Bronchial epithelial cell (primary cell): ENCODE measurements around the gene GPX4. TPM values are rescaled to one million over a fixed set of nuclear protein-coding genes. Genes with fewer than 3 reads are reported as not detected.
A peak's percentile ranks its signal among the peaks of the same experiment; 100 is the strongest.

ENCODE experiments used
- DNase-seq: peaks from one replicate; pipeline ENCODE4 v3.0.0-alpha.2; 2010; ENCODE audit warnings: low read depth
- FAIRE-seq: peaks from 2 replicates; lab custom pipeline; 2011; peaks lifted over from hg19 to GRCh38; lab: Jason Lieb, UNC
- H3K27me3 ChIP-seq: 2 replicates; pipeline ENCODE4 v1.5.1; 2011; ENCODE audit warnings: low read length; ENCODE audit not compliant: control insufficient read depth, insufficient read depth
- H3K36me3 ChIP-seq: 2 replicates; pipeline ENCODE4 v1.5.1; 2011; ENCODE audit warnings: low read length; ENCODE audit not compliant: control insufficient read depth, insufficient read depth
- H3K4me3 ChIP-seq: 2 replicates; pipeline ENCODE4 v1.5.1; 2011; ENCODE audit warnings: mild to moderate bottlenecking, low read depth, low read length, control low read depth
- CTCF ChIP-seq: IDR thresholded peaks from 2 replicates; pipeline ENCODE4 v1.5.1; 2011; ENCODE audit warnings: mild to moderate bottlenecking, moderate library complexity, low read length, control low read depth, inconsistent platforms; ENCODE audit not compliant: insufficient read depth, severe bottlenecking
- total RNA-seq: library from RNA; depleted of rRNA; stranded (reverse); fragments of >200 nt; gene quantifications from 2 replicates; pipeline ENCODE4 v1.2.1, GENCODE V29; 2014

Gene GPX4
- total RNA-seq, 1 donor from 2014 or later, result 291 TPM

DNA sequence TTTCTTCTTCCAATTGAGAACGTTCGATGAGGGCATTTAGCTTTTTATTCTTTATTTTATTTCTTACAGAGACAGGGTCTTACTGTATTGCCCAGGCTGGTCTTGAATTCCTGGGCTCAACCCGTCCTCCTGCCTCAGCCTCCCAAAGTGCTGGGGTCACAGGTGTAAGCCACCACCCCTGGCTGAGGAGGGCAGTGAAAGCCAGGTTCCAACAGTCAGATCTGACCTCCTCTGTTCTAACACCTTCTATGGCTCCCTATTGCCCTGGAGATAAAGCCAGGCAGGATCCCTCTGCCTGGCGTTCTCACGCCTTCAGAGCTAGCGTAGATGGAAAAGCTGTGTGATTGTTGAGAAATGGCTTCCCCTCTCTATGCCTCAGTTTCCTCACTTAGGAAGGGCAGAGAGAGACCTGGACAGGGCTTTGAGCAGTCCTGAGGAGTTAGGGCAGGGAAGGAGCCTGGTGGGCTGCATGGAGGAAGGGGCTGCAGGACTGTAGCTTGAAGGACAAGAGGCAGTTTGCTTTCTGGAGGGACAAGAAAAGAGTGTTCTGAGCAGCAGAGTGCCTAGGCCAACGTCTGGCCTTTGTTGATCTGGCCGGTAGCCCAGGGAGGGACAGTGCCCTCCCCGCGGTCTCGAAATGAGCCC, 31.3 kb upstream of the GPX4 start:
- H3K27me3 ChIP-seq, result peaks cover 5% of the 10 kb centered on the region
- no peaks in the 10 kb centered on the region for H3K36me3 ChIP-seq
- no peak for FAIRE-seq
- no peak for TF ChIP-seq CTCF
- DNase-seq, result no peak
- no peak overlapping the region for H3K4me3 ChIP-seq

- H3K4me3 ChIP-seq, result no peak overlapping the region
- FAIRE-seq (no peak), DNase-seq (no peak)
- no peaks in the 10 kb centered on the region for H3K36me3 ChIP-seq
- TF ChIP-seq CTCF, result no peak
- peaks cover 5% of the 10 kb centered on the region for H3K27me3 ChIP-seq
Measured at GRCh38 chr19:1073063-1073955, 30.5 kb upstream of the GPX4 start.

DNA sequence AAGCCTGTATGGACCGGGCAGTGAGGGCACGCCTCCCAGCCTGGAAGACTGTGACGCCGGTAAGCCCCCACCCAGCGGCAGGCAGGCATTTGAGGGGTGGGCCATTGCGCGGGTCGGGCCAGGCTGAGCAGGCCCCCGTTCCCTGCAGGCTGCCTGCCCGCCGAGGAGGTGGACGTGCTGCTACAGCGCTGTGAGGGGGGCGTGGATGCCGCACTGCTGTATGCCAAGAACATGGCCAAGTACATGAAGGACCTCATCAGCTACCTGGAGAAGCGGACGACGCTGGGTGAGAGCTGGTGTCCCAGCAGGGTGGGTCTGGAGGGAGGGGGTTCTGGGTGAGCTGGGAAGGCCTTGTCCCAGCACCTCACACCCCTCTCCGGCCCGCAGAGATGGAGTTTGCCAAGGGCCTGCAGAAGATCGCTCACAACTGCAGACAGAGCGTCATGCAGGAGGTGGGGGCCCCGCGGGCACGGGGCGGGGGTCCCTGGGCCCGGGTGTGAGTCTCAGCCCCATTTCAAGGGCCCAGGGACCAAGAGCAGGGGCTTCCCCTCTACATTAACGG, 29.8 kb upstream of the GPX4 start:
- Histone ChIP-seq H3K27me3 (peaks cover 5% of the 10 kb centered on the region), H3K36me3 (no peaks in the 10 kb centered on the region), H3K4me3 (no peak overlapping the region)
- no peak for TF ChIP-seq CTCF
- DNase-seq, result no peak
- no peak for FAIRE-seq

GRCh38 chr19:1074544-1075283, 29.1 kb upstream of the GPX4 start:
- Histone ChIP-seq H3K36me3 (no peaks in the 10 kb centered on the region), H3K27me3 (peaks cover 5% of the 10 kb centered on the region), H3K4me3 (peak overlapping the region; percentile 18)
- no peak for FAIRE-seq
- TF ChIP-seq CTCF, result no peak
- DNase-seq, result no peak

DNA sequence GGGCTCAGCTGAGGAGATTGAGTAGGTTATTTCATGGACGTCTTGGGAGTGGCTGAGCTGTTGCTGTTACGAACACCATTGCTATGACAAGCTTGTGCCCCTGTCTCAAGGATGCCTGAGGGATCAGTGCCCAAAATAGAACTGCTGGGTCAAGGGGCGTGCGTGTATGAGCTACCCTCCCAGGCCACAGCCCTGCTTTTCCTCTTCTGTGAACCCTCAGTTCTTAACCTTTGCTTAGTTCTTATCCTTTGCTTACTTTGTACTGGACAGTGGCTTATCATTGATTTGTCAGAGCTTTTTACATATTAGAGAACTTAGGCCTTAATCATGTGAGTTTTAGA, 27.8 kb upstream of the GPX4 start:
- Histone ChIP-seq H3K4me3 (no peak overlapping the region), H3K27me3 (peaks cover under 1% of the 10 kb centered on the region), H3K36me3 (no peaks in the 10 kb centered on the region)
- no peak for DNase-seq
- TF ChIP-seq CTCF, result no peak
- no peak for FAIRE-seq
